Thyroid gland (tissue), 4 donors: Measurements from ENCODE around the gene DOCK6. TPM values are rescaled to one million over a fixed set of nuclear protein-coding genes. Genes with fewer than 3 reads are reported as not detected.

Source experiments
- DNase-seq, 2 donors: peaks; one replicate each; pipeline ENCODE4 v3.0.0-alpha.2; 2019
- H3K27ac ChIP-seq, 3 donors: fragments of 200-600 bp; sonication (generic); 1 replicate in 2 of 3; 2 replicates in 1 of 3; pipeline ENCODE4 v1.5.1; 2016 to 2019; ENCODE audit warnings: mild to moderate bottlenecking in 1 of 3, moderate library complexity in 1 of 3
- H3K27me3 ChIP-seq: fragments of 200-600 bp; sonication (generic); one replicate; pipeline ENCODE4 v1.5.1; 2019
- H3K36me3 ChIP-seq, 2 donors: fragments of 200-600 bp; sonication (generic); one replicate each; pipeline ENCODE4 v1.5.1; 2016 to 2019
- H3K4me1 ChIP-seq, 2 donors: fragments of 200-600 bp; sonication (generic); one replicate each; pipeline ENCODE4 v1.5.1; 2017 to 2019
- H3K4me3 ChIP-seq, 3 donors: fragments of 200-600 bp; sonication (generic); replicated peaks in 1 of 3; 1 replicate in 2 of 3; 2 replicates in 1 of 3; pipeline ENCODE4 v1.5.1; 2016; ENCODE audit warnings: mild to moderate bottlenecking in 1 of 3
- H3K9me3 ChIP-seq: fragments of 200-600 bp; sonication (generic); one replicate; pipeline ENCODE4 v1.5.1; 2017
- POLR2A ChIP-seq, 2 donors: fragments of 450-650 bp; IDR thresholded peaks; one replicate each; pipeline ENCODE4 v1.6.1; 2017; ENCODE audit warnings: antibody characterized with exemption in 2 of 2, mild to moderate bottlenecking in 2 of 2, moderate library complexity in 1 of 2
- WGBS, 2 donors: methylation state at CpG; one replicate each; pipeline ENCODE4 v1.1.5; 2017; 5-methylcytosine and 5-hydroxymethylcytosine counted together
- intact Hi-C: fragments of 100-400 bp; cut with DNase I; formaldehyde crosslinking; loops from one replicate; pipeline ENCODE4 v1.15.1; 2023
- total RNA-seq, 4 donors: library from RNA; depleted of rRNA; stranded (reverse); fragments of >200 nt; gene quantifications; one replicate each; pipeline ENCODE4 v1.2.3, GENCODE V29; 2016
- TF ChIP-seq, protein P1 (sequence below), 6 experiments: fragments of 200-600 bp in 3 of 6; fragments of 450-650 bp in 3 of 6; sonication (generic) in 3 of 6; IDR thresholded peaks; one replicate each; pipeline ENCODE4 v1.5.1; 2016 to 2019; ENCODE audit warnings: antibody characterized with exemption in 6 of 6, mild to moderate bottlenecking in 2 of 6, inconsistent platforms in 1 of 6, moderate library complexity in 1 of 6

DOCK6 gene
- total RNA-seq, 4 donors from 2014 or later = 41.4 to 156 (median 58.1) TPM

DNA sequence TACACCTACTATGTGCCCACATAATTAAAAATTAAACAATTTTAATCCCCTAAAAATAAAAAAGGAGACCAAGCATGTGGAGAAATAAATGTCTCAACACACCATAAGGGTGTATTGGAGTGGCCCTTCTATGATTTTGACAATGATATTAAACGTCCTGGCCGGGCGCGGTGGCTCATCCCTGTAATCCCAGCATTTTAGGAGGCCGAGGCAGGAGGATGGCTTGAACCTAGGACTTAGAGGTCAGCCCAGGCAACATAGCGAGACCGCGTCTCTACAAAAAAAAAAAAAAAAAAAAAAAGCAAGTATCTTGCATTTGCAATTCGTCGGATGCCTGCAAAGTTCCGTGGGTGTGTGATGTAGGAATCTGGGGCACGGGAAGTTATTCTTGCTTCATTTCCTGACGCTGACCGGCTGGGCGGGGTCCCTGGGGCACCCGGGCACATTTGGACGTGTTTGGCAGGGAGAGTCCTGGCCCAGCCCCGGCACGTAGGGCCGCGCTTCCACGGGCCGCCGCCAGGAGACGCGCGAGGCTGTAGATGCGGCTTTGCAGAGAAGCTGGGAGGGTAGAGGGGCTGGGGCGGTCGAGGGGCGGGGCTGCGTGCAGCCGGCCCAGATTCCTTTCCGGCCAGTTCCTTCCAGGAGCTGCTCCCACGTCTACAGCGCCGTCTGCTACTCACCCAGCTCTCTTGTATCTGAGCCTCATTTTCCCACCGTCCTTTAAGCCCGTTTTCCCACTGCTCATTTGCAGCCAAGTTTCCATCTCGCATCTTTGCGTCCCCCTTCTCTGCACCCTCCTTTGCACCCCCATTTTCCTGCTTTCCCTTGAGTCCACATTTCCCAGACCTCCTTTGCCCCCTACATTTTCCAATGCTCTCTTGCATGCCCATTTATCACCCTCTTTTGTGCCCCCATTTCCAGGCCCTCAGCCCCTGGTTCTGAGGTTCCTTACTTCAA lies 31.4 kb upstream of the DOCK6 start:
- Histone ChIP-seq H3K4me1 (peaks cover 0 to 7% of the 10 kb centered on the region in 2 donors), H3K36me3 (no peaks in the 10 kb centered on the region), H3K9me3 (no peaks in the 10 kb centered on the region), H3K4me3 (no peak overlapping the region), H3K27me3 (no peaks in the 10 kb centered on the region), H3K27ac (peak overlapping the region in 2 of 3 donors; percentile 10 to 17)
- 6 to 8% methylated on average over 37 to 41 of the region's 41 CpGs for WGBS, 2 donors
- TF ChIP-seq, protein P1, sequence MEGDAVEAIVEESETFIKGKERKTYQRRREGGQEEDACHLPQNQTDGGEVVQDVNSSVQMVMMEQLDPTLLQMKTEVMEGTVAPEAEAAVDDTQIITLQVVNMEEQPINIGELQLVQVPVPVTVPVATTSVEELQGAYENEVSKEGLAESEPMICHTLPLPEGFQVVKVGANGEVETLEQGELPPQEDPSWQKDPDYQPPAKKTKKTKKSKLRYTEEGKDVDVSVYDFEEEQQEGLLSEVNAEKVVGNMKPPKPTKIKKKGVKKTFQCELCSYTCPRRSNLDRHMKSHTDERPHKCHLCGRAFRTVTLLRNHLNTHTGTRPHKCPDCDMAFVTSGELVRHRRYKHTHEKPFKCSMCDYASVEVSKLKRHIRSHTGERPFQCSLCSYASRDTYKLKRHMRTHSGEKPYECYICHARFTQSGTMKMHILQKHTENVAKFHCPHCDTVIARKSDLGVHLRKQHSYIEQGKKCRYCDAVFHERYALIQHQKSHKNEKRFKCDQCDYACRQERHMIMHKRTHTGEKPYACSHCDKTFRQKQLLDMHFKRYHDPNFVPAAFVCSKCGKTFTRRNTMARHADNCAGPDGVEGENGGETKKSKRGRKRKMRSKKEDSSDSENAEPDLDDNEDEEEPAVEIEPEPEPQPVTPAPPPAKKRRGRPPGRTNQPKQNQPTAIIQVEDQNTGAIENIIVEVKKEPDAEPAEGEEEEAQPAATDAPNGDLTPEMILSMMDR (IDR thresholded peaks at IDR 0.05) = peak; percentile 91 to 100 (median 99)
- TF ChIP-seq POLR2A (IDR thresholded peaks at IDR 0.05) = peak in 1 of 2 donors; percentile 46
- intact Hi-C loops = loop anchor here (2.0 to 10.0 kb wide), 3 partner anchors 51 to 294 kb away; partner anchors contain the start of genes CCDC159 and TMEM205
- peak; percentile 97 for DNase-seq

DNA sequence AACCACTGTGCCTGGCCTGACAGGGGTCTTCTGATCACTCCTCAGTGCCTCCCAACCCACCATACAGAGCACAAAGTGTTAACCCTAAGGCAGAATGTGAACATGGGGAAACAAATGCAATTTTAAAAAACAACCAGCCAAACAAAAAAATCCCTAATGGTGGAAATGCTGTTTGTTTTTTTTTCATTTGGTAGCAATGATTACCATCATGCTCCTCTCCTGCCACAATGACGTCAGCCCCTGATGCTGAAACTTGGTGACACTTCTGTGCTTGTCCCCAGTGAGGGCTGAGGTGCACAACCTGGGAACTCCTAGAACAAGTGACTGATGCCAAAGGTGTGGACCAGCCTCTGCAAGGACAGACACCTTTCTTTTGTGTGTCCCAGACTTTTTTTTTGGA lies 29.7 kb upstream of the DOCK6 start:
- no peak for TF ChIP-seq POLR2A (IDR thresholded peaks at IDR 0.05)
- TF ChIP-seq, protein P1 (IDR thresholded peaks at IDR 0.05) = no peak
- no peak for DNase-seq
- intact Hi-C loops = loop anchor here (5.0 to 10.0 kb wide), 2 partner anchors 53 to 295 kb away; partner anchors contain the start of genes CCDC159 and TMEM205
- no peaks in the 10 kb centered on the region for H3K9me3 ChIP-seq
- H3K4me1 ChIP-seq = peaks cover 0 to 7% of the 10 kb centered on the region in 2 donors
- H3K27me3 ChIP-seq = no peaks in the 10 kb centered on the region
- 78 to 84% methylated on average over 1 of the region's 1 CpG for WGBS, 2 donors
- H3K27ac ChIP-seq = no peak overlapping the region
- no peak overlapping the region for H3K4me3 ChIP-seq
- no peaks in the 10 kb centered on the region for H3K36me3 ChIP-seq

DNA sequence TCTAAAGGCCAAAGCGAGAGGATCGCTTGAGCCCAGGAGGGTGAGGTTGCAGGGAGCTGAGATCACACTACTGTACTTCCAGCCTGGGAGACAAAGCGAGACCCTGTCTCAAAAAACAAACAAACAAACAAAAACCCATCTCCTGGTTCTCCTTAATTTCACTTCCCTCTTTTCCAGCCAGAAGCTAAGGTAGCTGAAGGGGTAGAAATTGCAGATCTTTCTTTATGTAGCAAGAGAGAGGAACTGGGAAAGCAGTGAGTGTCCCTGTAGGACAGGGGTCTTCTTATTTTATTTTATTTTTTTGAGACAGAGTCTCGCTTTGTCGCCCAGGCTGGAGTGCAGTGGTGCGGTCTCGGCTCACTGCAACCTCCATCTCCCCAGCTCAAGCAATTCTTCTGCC lies 29.1 kb upstream of the DOCK6 start:
- Histone ChIP-seq H3K36me3 (no peaks in the 10 kb centered on the region), H3K4me3 (no peak overlapping the region), H3K27ac (no peak overlapping the region), H3K27me3 (no peaks in the 10 kb centered on the region), H3K9me3 (no peaks in the 10 kb centered on the region), H3K4me1 (peaks cover 0 to 7% of the 10 kb centered on the region in 2 donors)
- 92 to 95% methylated on average over 7 of the region's 7 CpGs for WGBS, 2 donors
- intact Hi-C loops = loop anchor here (5.0 to 10.0 kb wide), 2 partner anchors 53 to 296 kb away; partner anchors contain the start of genes CCDC159 and TMEM205
- TF ChIP-seq, protein P1 (IDR thresholded peaks at IDR 0.05) = no peak
- no peak for TF ChIP-seq POLR2A (IDR thresholded peaks at IDR 0.05)
- DNase-seq = no peak

DNA sequence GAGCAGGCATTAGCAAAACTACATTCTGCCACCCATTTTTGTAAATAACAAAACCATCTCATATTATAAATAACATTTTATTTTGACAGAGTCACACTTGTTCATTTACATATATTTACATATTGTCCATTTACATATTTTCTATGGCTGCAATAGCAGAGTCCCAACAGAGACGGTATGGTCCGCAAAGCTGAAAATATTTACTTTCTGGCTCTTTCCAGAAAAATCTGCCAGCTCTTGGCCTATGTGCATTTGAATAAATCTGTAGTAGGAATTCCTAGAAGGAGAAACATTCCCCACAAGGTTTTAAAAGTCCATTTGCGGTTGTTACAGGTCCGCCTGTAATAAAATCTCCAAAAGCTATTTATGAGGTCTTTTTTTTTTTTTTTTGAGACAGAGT lies 27.9 kb upstream of the DOCK6 start:
- no peaks in the 10 kb centered on the region for H3K36me3 ChIP-seq
- no peak for DNase-seq

More for the DNA sequence above, 27.9 kb upstream of the DOCK6 start:
- Histone ChIP-seq H3K4me3 (no peak overlapping the region), H3K9me3 (no peaks in the 10 kb centered on the region), H3K27me3 (no peaks in the 10 kb centered on the region), H3K4me1 (peaks cover under 1 to 4% of the 10 kb centered on the region in 2 donors), H3K27ac (no peak overlapping the region)
- intact Hi-C loops = loop anchor here (5.0 to 10.0 kb wide), 2 partner anchors 55 to 297 kb away; partner anchors contain the start of genes CCDC159 and TMEM205
- WGBS, 2 donors = 82 to 96% methylated on average over 4 of the region's 4 CpGs
- TF ChIP-seq, protein P1 (IDR thresholded peaks at IDR 0.05) = no peak
- TF ChIP-seq POLR2A (IDR thresholded peaks at IDR 0.05) = no peak
